ENCODE data around the gene GPC3.

Gene GPC3

DNA sequence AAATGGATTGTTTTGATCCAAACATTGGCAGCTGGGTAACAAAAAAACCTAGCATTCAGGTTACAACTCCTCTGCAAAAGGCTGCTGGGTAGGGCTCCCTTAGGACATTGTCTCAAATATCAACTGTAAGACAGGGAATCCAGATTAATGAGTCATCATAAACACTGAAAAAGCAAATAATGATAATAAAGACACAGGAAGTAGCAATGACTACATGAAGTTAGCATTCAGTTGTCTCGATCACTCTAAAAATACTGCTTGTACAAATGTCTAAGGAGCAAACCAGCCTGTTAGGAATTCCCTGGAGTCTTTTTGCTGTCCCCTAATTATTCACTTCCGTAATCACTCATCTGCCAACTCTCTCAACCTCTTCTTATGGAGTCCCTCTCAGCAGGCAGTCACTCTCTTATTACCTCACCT, 259.2 kb downstream of the GPC3 start:
- Histone ChIP-seq H3K4me3 (ENCODE audit: low read depth, low read length) (no peak overlapping the region), H3K36me3 (ENCODE audit: control insufficient read depth in 2 of 2, insufficient read depth in 1 of 2, low read length in 2 of 2) (no peaks in the 10 kb centered on the region), H3K4me1 (ENCODE audit: control insufficient read depth, insufficient read depth, low read length) (peaks cover 9% of the 10 kb centered on the region), H3K27ac (ENCODE audit: extremely low read depth, low read depth, low read length) (no peak overlapping the region), H3K9me3 (ENCODE audit: control insufficient read depth, insufficient read depth, low read depth, low read length) (no peaks in the 10 kb centered on the region)
- ChIA-PET CTCF (no interaction called here), POLR2A (no interaction called here)
- TF ChIP-seq ZNF146 (tag by site-specific recombination; IDR thresholded peaks at IDR 0.05), result no peak
- no peak for TF ChIP-seq ZNF214 (tag by site-specific recombination; IDR thresholded peaks at IDR 0.05; ENCODE audit: borderline replicate concordance)
- no peak for TF ChIP-seq ZNF292 (tag by site-specific recombination; IDR thresholded peaks at IDR 0.05; ENCODE audit: borderline replicate concordance, low read depth)
- TF ChIP-seq, protein P1, sequence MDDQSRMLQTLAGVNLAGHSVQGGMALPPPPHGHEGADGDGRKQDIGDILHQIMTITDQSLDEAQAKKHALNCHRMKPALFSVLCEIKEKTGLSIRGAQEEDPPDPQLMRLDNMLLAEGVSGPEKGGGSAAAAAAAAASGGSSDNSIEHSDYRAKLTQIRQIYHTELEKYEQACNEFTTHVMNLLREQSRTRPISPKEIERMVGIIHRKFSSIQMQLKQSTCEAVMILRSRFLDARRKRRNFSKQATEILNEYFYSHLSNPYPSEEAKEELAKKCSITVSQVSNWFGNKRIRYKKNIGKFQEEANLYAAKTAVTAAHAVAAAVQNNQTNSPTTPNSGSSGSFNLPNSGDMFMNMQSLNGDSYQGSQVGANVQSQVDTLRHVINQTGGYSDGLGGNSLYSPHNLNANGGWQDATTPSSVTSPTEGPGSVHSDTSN (CRISPR knock-in tag; IDR thresholded peaks at IDR 0.05), result no peak
- TF ChIP-seq ZNF366 (tag by site-specific recombination; conservative IDR thresholded peaks at IDR 0.05), result peak; percentile 66
- TF ChIP-seq, protein P2, sequence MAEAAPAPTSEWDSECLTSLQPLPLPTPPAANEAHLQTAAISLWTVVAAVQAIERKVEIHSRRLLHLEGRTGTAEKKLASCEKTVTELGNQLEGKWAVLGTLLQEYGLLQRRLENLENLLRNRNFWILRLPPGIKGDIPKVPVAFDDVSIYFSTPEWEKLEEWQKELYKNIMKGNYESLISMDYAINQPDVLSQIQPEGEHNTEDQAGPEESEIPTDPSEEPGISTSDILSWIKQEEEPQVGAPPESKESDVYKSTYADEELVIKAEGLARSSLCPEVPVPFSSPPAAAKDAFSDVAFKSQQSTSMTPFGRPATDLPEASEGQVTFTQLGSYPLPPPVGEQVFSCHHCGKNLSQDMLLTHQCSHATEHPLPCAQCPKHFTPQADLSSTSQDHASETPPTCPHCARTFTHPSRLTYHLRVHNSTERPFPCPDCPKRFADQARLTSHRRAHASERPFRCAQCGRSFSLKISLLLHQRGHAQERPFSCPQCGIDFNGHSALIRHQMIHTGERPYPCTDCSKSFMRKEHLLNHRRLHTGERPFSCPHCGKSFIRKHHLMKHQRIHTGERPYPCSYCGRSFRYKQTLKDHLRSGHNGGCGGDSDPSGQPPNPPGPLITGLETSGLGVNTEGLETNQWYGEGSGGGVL (tag by site-specific recombination; IDR thresholded peaks at IDR 0.05), result peak; percentile 31; the same call in 1 of the 2 replicates
- TF ChIP-seq ZNF624 (tag by site-specific recombination; IDR thresholded peaks at IDR 0.05), result no peak
- TF ChIP-seq ZNF843 (tag by site-specific recombination; IDR thresholded peaks at IDR 0.05), result peak; percentile 42; the same call in 1 of the 2 replicates
- peak; percentile 84 for TF ChIP-seq FEZF1 (tag by site-specific recombination; IDR thresholded peaks at IDR 0.05)
- TF ChIP-seq ZNF184 (tag by site-specific recombination; IDR thresholded peaks at IDR 0.05), result 0 out of 2 replicates have a peak, but pooled peaks have one; percentile 18
- TF ChIP-seq ZXDB (tag by site-specific recombination; IDR thresholded peaks at IDR 0.05), result no peak
- no peak for TF ChIP-seq ZNF792 (tag by site-specific recombination; IDR thresholded peaks at IDR 0.05)
- no peak for TF ChIP-seq ZNF426 (tag by site-specific recombination; IDR thresholded peaks at IDR 0.05)
- TF ChIP-seq, protein P3, sequence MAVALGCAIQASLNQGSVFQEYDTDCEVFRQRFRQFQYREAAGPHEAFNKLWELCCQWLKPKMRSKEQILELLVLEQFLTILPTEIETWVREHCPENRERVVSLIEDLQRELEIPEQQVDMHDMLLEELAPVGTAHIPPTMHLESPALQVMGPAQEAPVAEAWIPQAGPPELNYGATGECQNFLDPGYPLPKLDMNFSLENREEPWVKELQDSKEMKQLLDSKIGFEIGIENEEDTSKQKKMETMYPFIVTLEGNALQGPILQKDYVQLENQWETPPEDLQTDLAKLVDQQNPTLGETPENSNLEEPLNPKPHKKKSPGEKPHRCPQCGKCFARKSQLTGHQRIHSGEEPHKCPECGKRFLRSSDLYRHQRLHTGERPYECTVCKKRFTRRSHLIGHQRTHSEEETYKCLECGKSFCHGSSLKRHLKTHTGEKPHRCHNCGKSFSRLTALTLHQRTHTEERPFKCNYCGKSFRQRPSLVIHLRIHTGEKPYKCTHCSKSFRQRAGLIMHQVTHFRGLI (tag by site-specific recombination; IDR thresholded peaks at IDR 0.05), result no peak
- TF ChIP-seq ZSCAN23 (tag by site-specific recombination; IDR thresholded peaks at IDR 0.05), result 0 out of 2 replicates have a peak, but pooled peaks have one; percentile 39
- TF ChIP-seq, protein P4, sequence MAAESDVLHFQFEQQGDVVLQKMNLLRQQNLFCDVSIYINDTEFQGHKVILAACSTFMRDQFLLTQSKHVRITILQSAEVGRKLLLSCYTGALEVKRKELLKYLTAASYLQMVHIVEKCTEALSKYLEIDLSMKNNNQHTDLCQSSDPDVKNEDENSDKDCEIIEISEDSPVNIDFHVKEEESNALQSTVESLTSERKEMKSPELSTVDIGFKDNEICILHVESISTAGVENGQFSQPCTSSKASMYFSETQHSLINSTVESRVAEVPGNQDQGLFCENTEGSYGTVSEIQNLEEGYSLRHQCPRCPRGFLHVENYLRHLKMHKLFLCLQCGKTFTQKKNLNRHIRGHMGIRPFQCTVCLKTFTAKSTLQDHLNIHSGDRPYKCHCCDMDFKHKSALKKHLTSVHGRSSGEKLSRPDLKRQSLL (tag by site-specific recombination; IDR thresholded peaks at IDR 0.05), result 0 out of 2 replicates have a peak, but pooled peaks have one; percentile 15
- no peak for TF ChIP-seq WT1 (tag by site-specific recombination; IDR thresholded peaks at IDR 0.05)
- no peak for TF ChIP-seq PRDM1 (tag by site-specific recombination; IDR thresholded peaks at IDR 0.05)
- TF ChIP-seq, protein P5, sequence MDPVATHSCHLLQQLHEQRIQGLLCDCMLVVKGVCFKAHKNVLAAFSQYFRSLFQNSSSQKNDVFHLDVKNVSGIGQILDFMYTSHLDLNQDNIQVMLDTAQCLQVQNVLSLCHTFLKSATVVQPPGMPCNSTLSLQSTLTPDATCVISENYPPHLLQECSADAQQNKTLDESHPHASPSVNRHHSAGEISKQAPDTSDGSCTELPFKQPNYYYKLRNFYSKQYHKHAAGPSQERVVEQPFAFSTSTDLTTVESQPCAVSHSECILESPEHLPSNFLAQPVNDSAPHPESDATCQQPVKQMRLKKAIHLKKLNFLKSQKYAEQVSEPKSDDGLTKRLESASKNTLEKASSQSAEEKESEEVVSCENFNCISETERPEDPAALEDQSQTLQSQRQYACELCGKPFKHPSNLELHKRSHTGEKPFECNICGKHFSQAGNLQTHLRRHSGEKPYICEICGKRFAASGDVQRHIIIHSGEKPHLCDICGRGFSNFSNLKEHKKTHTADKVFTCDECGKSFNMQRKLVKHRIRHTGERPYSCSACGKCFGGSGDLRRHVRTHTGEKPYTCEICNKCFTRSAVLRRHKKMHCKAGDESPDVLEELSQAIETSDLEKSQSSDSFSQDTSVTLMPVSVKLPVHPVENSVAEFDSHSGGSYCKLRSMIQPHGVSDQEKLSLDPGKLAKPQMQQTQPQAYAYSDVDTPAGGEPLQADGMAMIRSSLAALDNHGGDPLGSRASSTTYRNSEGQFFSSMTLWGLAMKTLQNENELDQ (tag by site-specific recombination; IDR thresholded peaks at IDR 0.05; ENCODE audit: low read depth), result no peak
- TF ChIP-seq ZNF510 (tag by site-specific recombination; IDR thresholded peaks at IDR 0.05; ENCODE audit: insufficient replicate concordance), result no peak
- TF ChIP-seq BCL11A (tag by site-specific recombination; IDR thresholded peaks at IDR 0.05; ENCODE audit: low read depth), result no peak
- TF ChIP-seq, protein P6, sequence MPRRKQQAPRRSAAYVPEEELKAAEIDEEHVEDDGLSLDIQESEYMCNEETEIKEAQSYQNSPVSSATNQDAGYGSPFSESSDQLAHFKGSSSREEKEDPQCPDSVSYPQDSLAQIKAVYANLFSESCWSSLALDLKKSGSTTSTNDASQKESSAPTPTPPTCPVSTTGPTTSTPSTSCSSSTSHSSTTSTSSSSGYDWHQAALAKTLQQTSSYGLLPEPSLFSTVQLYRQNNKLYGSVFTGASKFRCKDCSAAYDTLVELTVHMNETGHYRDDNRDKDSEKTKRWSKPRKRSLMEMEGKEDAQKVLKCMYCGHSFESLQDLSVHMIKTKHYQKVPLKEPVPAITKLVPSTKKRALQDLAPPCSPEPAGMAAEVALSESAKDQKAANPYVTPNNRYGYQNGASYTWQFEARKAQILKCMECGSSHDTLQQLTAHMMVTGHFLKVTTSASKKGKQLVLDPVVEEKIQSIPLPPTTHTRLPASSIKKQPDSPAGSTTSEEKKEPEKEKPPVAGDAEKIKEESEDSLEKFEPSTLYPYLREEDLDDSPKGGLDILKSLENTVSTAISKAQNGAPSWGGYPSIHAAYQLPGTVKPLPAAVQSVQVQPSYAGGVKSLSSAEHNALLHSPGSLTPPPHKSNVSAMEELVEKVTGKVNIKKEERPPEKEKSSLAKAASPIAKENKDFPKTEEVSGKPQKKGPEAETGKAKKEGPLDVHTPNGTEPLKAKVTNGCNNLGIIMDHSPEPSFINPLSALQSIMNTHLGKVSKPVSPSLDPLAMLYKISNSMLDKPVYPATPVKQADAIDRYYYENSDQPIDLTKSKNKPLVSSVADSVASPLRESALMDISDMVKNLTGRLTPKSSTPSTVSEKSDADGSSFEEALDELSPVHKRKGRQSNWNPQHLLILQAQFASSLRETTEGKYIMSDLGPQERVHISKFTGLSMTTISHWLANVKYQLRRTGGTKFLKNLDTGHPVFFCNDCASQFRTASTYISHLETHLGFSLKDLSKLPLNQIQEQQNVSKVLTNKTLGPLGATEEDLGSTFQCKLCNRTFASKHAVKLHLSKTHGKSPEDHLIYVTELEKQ (tag by site-specific recombination; IDR thresholded peaks at IDR 0.05; ENCODE audit: borderline replicate concordance), result 0 out of 2 replicates have a peak, but pooled peaks have one; percentile 49

Data from HEK293 (cell line).